Body of pancreas (tissue), 4 donors: ENCODE results near the gene SIRPB1.

ENCODE experiments used
- CTCF ChIP-seq, 7 experiments: fragments of 450-650 bp in 4 of 7; fragments of 200-600 bp in 3 of 7; sonication (generic) in 3 of 7; IDR thresholded peaks; one replicate each; pipeline ENCODE4 v1.5.1; 2016 to 2019; ENCODE audit warnings: antibody characterized with exemption in 7 of 7
- POLR2A ChIP-seq, 3 donors: fragments of 450-650 bp; IDR thresholded peaks; one replicate each; pipeline ENCODE4 v1.6.1; 2016; ENCODE audit warnings: antibody characterized with exemption in 3 of 3, mild to moderate bottlenecking in 2 of 3

GRCh38 chr20:1663917-1664316, 44.1 kb upstream of the SIRPB1 start:
- no peak for TF ChIP-seq POLR2A (IDR thresholded peaks at IDR 0.05)
- no peak for TF ChIP-seq CTCF (IDR thresholded peaks at IDR 0.05)
